Calu3 (cell line): ENCODE data around the gene INKA1. TPM values are rescaled to one million over a fixed set of nuclear protein-coding genes. Genes with fewer than 3 reads are reported as not detected.

ENCODE experiments used
- BruUV-seq: library from RNA; stranded (reverse); fragments of 400-500 nt; replicated peaks from 2 replicates; lab custom pipeline; 2021; lab: Mats Ljungman, UMichigan
- CTCF ChIA-PET: fragments of 300-600 bp; sonication (Branson Sonifier 250); formaldehyde crosslinking; loops from one replicate; lab custom pipeline; 2022; ENCODE audit warnings: antibody characterized with exemption; lab: Charles Lee
- DNase-seq: peaks from one replicate; pipeline ENCODE4 v3.0.0; 2022
- H3K27ac Mint-ChIP-seq: one replicate; pipeline ENCODE4 v1.8.0; 2022; ENCODE audit warnings: mixed read lengths; ENCODE audit not compliant: unreplicated experiment
- H3K27me3 Mint-ChIP-seq: one replicate; pipeline ENCODE4 v1.8.0; 2022; ENCODE audit warnings: mixed read lengths; ENCODE audit not compliant: unreplicated experiment
- H3K36me3 Mint-ChIP-seq: one replicate; pipeline ENCODE4 v1.8.0; 2022; ENCODE audit warnings: mild to moderate bottlenecking, moderate library complexity, mixed read lengths; ENCODE audit not compliant: insufficient read depth, unreplicated experiment
- H3K4me1 Mint-ChIP-seq: one replicate; pipeline ENCODE4 v1.8.0; 2022; ENCODE audit warnings: mild to moderate bottlenecking, low read depth, mixed read lengths; ENCODE audit not compliant: unreplicated experiment
- H3K4me3 Mint-ChIP-seq: one replicate; pipeline ENCODE4 v1.8.0; 2022; ENCODE audit warnings: mild to moderate bottlenecking, low read depth, moderate library complexity, mixed read lengths; ENCODE audit not compliant: unreplicated experiment
- H3K9me3 Mint-ChIP-seq: one replicate; pipeline ENCODE4 v1.8.0; 2022; ENCODE audit warnings: low read depth, mixed read lengths; ENCODE audit not compliant: unreplicated experiment
- CTCF ChIP-seq: fragments of 200-600 bp; IDR thresholded peaks from one replicate; pipeline ENCODE4 v1.8.0; 2022; ENCODE audit warnings: antibody characterized with exemption; ENCODE audit not compliant: unreplicated experiment
- intact Hi-C: fragments of 100-400 bp; cut with micrococcal nuclease; formaldehyde crosslinking; loops from one replicate; pipeline ENCODE4 v1.10.0; 2022; ENCODE audit not compliant: unreplicated experiment
- total RNA-seq: library from RNA; stranded (reverse); gene quantifications from 2 replicates; pipeline ENCODE4 v1.2.3, GENCODE V29; 2022

The INKA1 gene
- total RNA-seq, 1 experiment from 2014 or later, result 0.35 TPM

GRCh38 chr3:49788056-49788455, 15.0 kb upstream of the INKA1 start:
- CTCF ChIA-PET, result no interaction called here
- intact Hi-C loops, result no loop called here
- H3K36me3 Mint-ChIP-seq, result peaks cover 37% of the 10 kb centered on the region

GRCh38 chr3:49790626-49791411, 12.2 kb upstream of the INKA1 start:
- no peaks in the 10 kb centered on the region for H3K4me1 Mint-ChIP-seq
- DNase-seq, result no peak
- H3K9me3 Mint-ChIP-seq, result peaks cover 2% of the 10 kb centered on the region
- no peak for TF ChIP-seq CTCF
- H3K27ac Mint-ChIP-seq, result no peak overlapping the region
- BruUV-seq, result no TSS peak
- CTCF ChIA-PET, result interaction anchor here (0.7 to 1.4 kb wide), 2 partner anchors 12 to 139 kb away, joined by 3 to 5 read pairs; partner anchors contain the start of genes INKA1 and MON1A
- H3K36me3 Mint-ChIP-seq, result peaks cover 24% of the 10 kb centered on the region
- no peak overlapping the region for H3K4me3 Mint-ChIP-seq
- peaks cover 25% of the 10 kb centered on the region for H3K27me3 Mint-ChIP-seq
- intact Hi-C loops, result no loop called here

More at GRCh38 chr3:49788056-49788455, 15.0 kb upstream of the INKA1 start:
- BruUV-seq, result no TSS peak
- Mint-ChIP-seq H3K4me3 (no peak overlapping the region), H3K27ac (no peak overlapping the region), H3K4me1 (no peaks in the 10 kb centered on the region), H3K9me3 (peaks cover 2% of the 10 kb centered on the region), H3K27me3 (peaks cover 25% of the 10 kb centered on the region)
- no peak for TF ChIP-seq CTCF
- DNase-seq, result no peak

GRCh38 chr3:49791571-49791970, 11.5 kb upstream of the INKA1 start:
- intact Hi-C loops, result no loop called here
- CTCF ChIA-PET, result interaction anchor here (0.7 kb wide), 1 partner anchor 138 kb away, joined by 3 read pairs; the partner anchor contains the start of gene MON1A
- no peak for TF ChIP-seq CTCF
- no peak for DNase-seq
- peaks cover 25% of the 10 kb centered on the region for H3K27me3 Mint-ChIP-seq
- no peak overlapping the region for H3K27ac Mint-ChIP-seq
- peaks cover 16% of the 10 kb centered on the region for H3K36me3 Mint-ChIP-seq
- BruUV-seq, result no TSS peak
- peaks cover 2% of the 10 kb centered on the region for H3K9me3 Mint-ChIP-seq
- H3K4me1 Mint-ChIP-seq, result no peaks in the 10 kb centered on the region
- H3K4me3 Mint-ChIP-seq, result no peak overlapping the region

- H3K4me3 Mint-ChIP-seq, result no peak overlapping the region
Observed at GRCh38 chr3:49792371-49793150, 10.5 kb upstream of the INKA1 start.

More at GRCh38 chr3:49792371-49793150, 10.5 kb upstream of the INKA1 start:
- Mint-ChIP-seq H3K9me3 (peaks cover 2% of the 10 kb centered on the region), H3K4me1 (no peaks in the 10 kb centered on the region), H3K36me3 (peaks cover 6% of the 10 kb centered on the region), H3K27ac (no peak overlapping the region), H3K27me3 (peaks cover 25% of the 10 kb centered on the region)
- CTCF ChIA-PET, result no interaction called here
- no TSS peak for BruUV-seq
- intact Hi-C loops, result no loop called here
- DNase-seq, result no peak
- TF ChIP-seq CTCF, result no peak
